ENCODE data around the gene TLE1.
"Not testable (repeated sequence)": the region's sequence is repeated elsewhere in the genome, so short reads cannot be mapped to it uniquely, and the experiment has no call there.

Gene TLE1

GRCh38 chr9:81649475-81650240 lies 39.7 kb downstream of the TLE1 start:
- H3K9ac ChIP-seq (ENCODE audit: low read length) = no peak overlapping the region
- H3K36me3 ChIP-seq (ENCODE audit: insufficient read depth, low read length) = no peaks in the 10 kb centered on the region
- no peaks in the 10 kb centered on the region for H3K27me3 ChIP-seq (ENCODE audit: insufficient read depth, low read length)
- H3K4me3 ChIP-seq (ENCODE audit: low read depth, low read length, poor library complexity, severe bottlenecking) = no peak overlapping the region
- no peaks in the 10 kb centered on the region for H3K9me2 ChIP-seq (ENCODE audit: low read depth, low read length)
- TF ChIP-seq EZH2 (IDR thresholded peaks at IDR 0.05; ENCODE audit: borderline replicate concordance, low read length) (no peak), CTCF (IDR thresholded peaks at IDR 0.05; ENCODE audit: low read length) (no peak)
- no peaks in the 10 kb centered on the region for H3F3A ChIP-seq (ENCODE audit: insufficient read depth, low read length)
- no peaks in the 10 kb centered on the region for H3K79me2 ChIP-seq (ENCODE audit: insufficient read depth, low read length)
- H4K20me1 ChIP-seq (ENCODE audit: insufficient read depth, low read length) = no peaks in the 10 kb centered on the region
- H3K27ac ChIP-seq (ENCODE audit: low read depth, low read length, poor library complexity, severe bottlenecking) = no peak overlapping the region
- no peaks in the 10 kb centered on the region for H3K9me3 ChIP-seq (ENCODE audit: low read length)
- H3K4me2 ChIP-seq (ENCODE audit: low read length) = no peak overlapping the region
- peaks cover 8% of the 10 kb centered on the region for H3K4me1 ChIP-seq (ENCODE audit: insufficient read depth, low read length, severe bottlenecking)
- no peak overlapping the region for H2AFZ ChIP-seq (ENCODE audit: low read length)

- Histone ChIP-seq H3K79me2 (ENCODE audit: insufficient read depth, low read length) (no peaks in the 10 kb centered on the region), H2AFZ (ENCODE audit: low read length) (no peak overlapping the region)
Measured at GRCh38 chr9:81648891-81649290, 40.5 kb downstream of the TLE1 start.

GRCh38 chr9:81646337-81646736 lies 43.0 kb downstream of the TLE1 start:
- H3K9me3 ChIP-seq (ENCODE audit: low read length) = no peaks in the 10 kb centered on the region
- no peak overlapping the region for H3K27ac ChIP-seq (ENCODE audit: low read depth, low read length, poor library complexity, severe bottlenecking)
- no peaks in the 10 kb centered on the region for H3K27me3 ChIP-seq (ENCODE audit: insufficient read depth, low read length)
- no peaks in the 10 kb centered on the region for H3K79me2 ChIP-seq (ENCODE audit: insufficient read depth, low read length)
- H3K4me2 ChIP-seq (ENCODE audit: low read length) = no peak overlapping the region
- no peaks in the 10 kb centered on the region for H4K20me1 ChIP-seq (ENCODE audit: insufficient read depth, low read length)
- H3K36me3 ChIP-seq (ENCODE audit: insufficient read depth, low read length) = no peaks in the 10 kb centered on the region
- H3F3A ChIP-seq (ENCODE audit: insufficient read depth, low read length) = no peaks in the 10 kb centered on the region
- TF ChIP-seq CTCF (IDR thresholded peaks at IDR 0.05; ENCODE audit: low read length) (no peak), EZH2 (IDR thresholded peaks at IDR 0.05; ENCODE audit: borderline replicate concordance, low read length) (no peak)
- H3K4me1 ChIP-seq (ENCODE audit: insufficient read depth, low read length, severe bottlenecking) = no peaks in the 10 kb centered on the region
- H3K9me2 ChIP-seq (ENCODE audit: low read depth, low read length) = no peaks in the 10 kb centered on the region
- H3K4me3 ChIP-seq (ENCODE audit: low read depth, low read length, poor library complexity, severe bottlenecking) = no peak overlapping the region
- H3K9ac ChIP-seq (ENCODE audit: low read length) = no peak overlapping the region
- H2AFZ ChIP-seq (ENCODE audit: low read length) = no peak overlapping the region

More at GRCh38 chr9:81648891-81649290, 40.5 kb downstream of the TLE1 start:
- Histone ChIP-seq H3K27me3 (ENCODE audit: insufficient read depth, low read length) (no peaks in the 10 kb centered on the region), H3K4me2 (ENCODE audit: low read length) (no peak overlapping the region), H4K20me1 (ENCODE audit: insufficient read depth, low read length) (no peaks in the 10 kb centered on the region), H3K9me2 (ENCODE audit: low read depth, low read length) (no peaks in the 10 kb centered on the region), H3K27ac (ENCODE audit: low read depth, low read length, poor library complexity, severe bottlenecking) (no peak overlapping the region), H3F3A (ENCODE audit: insufficient read depth, low read length) (no peaks in the 10 kb centered on the region), H3K4me3 (ENCODE audit: low read depth, low read length, poor library complexity, severe bottlenecking) (no peak overlapping the region), H3K9me3 (ENCODE audit: low read length) (no peaks in the 10 kb centered on the region), H3K36me3 (ENCODE audit: insufficient read depth, low read length) (no peaks in the 10 kb centered on the region), H3K4me1 (ENCODE audit: insufficient read depth, low read length, severe bottlenecking) (peaks cover 5% of the 10 kb centered on the region), H3K9ac (ENCODE audit: low read length) (no peak overlapping the region)
- TF ChIP-seq CTCF (IDR thresholded peaks at IDR 0.05; ENCODE audit: low read length) (no peak), EZH2 (IDR thresholded peaks at IDR 0.05; ENCODE audit: borderline replicate concordance, low read length) (no peak)

- H3K9ac ChIP-seq (ENCODE audit: low read length); H2AFZ ChIP-seq (ENCODE audit: low read length); H3K4me3 ChIP-seq (ENCODE audit: low read depth, low read length, poor library complexity, severe bottlenecking); H4K20me1 ChIP-seq (ENCODE audit: insufficient read depth, low read length); H3K9me2 ChIP-seq (ENCODE audit: low read depth, low read length); H3F3A ChIP-seq (ENCODE audit: insufficient read depth, low read length); H3K27ac ChIP-seq (ENCODE audit: low read depth, low read length, poor library complexity, severe bottlenecking); H3K27me3 ChIP-seq (ENCODE audit: insufficient read depth, low read length); H3K36me3 ChIP-seq (ENCODE audit: insufficient read depth, low read length); H3K4me2 ChIP-seq (ENCODE audit: low read length); H3K4me1 ChIP-seq (ENCODE audit: insufficient read depth, low read length, severe bottlenecking); H3K79me2 ChIP-seq (ENCODE audit: insufficient read depth, low read length); H3K9me3 ChIP-seq (ENCODE audit: low read length): not testable (repeated sequence)
Measured at GRCh38 chr9:81644513-81644912, 44.8 kb downstream of the TLE1 start.
